Panc1 (cell line): ENCODE results near the gene RNF186. TPM values are rescaled to one million over a fixed set of nuclear protein-coding genes. Genes with fewer than 3 reads are reported as not detected.
A peak's percentile ranks its signal among the peaks of the same experiment; 100 is the strongest.

Experiments
- ATAC-seq: fragments of 200-7000 bp; cut with Tn5 transposase; 2 replicates; pipeline ENCODE4 v1.9.1; 2020; ENCODE audit warnings: mild to moderate bottlenecking, moderate library complexity
- BruUV-seq: library from RNA; stranded (reverse); fragments of 400-500 nt; replicated peaks from 2 replicates; lab custom pipeline; 2021; lab: Mats Ljungman, UMichigan
- CTCF ChIA-PET: fragments of 300-600 bp; sonication (Branson Sonifier 250); formaldehyde crosslinking; loops from one replicate; lab custom pipeline; 2022; ENCODE audit warnings: antibody characterized with exemption; lab: Charles Lee
- POLR2A ChIA-PET: fragments of 300-600 bp; sonication (Branson Sonifier 250); formaldehyde crosslinking; loops from one replicate; lab custom pipeline; 2022; ENCODE audit warnings: antibody characterized with exemption; lab: Charles Lee
- DNase-seq: peaks from one replicate; pipeline ENCODE4 v3.0.0-alpha.2; 2010; ENCODE audit warnings: low read depth, low spot score
- H3K27ac ChIP-seq: 2 replicates; pipeline ENCODE4 v1.5.1; 2011; ENCODE audit warnings: mild to moderate bottlenecking, low read length, inconsistent platforms
- H3K27me3 ChIP-seq: fragments of 200-500 bp; sonication (Bioruptor generic); 2 replicates; pipeline ENCODE4 v1.6.0; 2014; ENCODE audit warnings: low read length, inconsistent platforms; ENCODE audit not compliant: control insufficient read depth, insufficient read depth
- H3K36me3 ChIP-seq: fragments of 200-500 bp; sonication (Bioruptor generic); 2 replicates; pipeline ENCODE4 v1.5.1; 2014; ENCODE audit warnings: inconsistent platforms, mild to moderate bottlenecking, low read length, moderate library complexity; ENCODE audit not compliant: control insufficient read depth, insufficient read depth
- H3K4me1 ChIP-seq: 2 replicates; pipeline ENCODE4 v1.5.1; 2011; ENCODE audit warnings: inconsistent platforms, mild to moderate bottlenecking, low read length, moderate library complexity; ENCODE audit not compliant: control insufficient read depth, insufficient read depth
- H3K4me3 ChIP-seq, 2 experiments: 2 replicates each; pipeline ENCODE4 v1.5.1; 2011 to 2012; ENCODE audit warnings: low read depth in 2 of 2, low read length in 2 of 2, mild to moderate bottlenecking in 2 of 2, inconsistent platforms in 1 of 2, moderate library complexity in 1 of 2
- H3K9me3 ChIP-seq: fragments of 200-500 bp; sonication (Bioruptor generic); 2 replicates; pipeline ENCODE4 v1.5.1; 2014; ENCODE audit warnings: low read depth, mild to moderate bottlenecking, inconsistent platforms, low read length, moderate library complexity; ENCODE audit not compliant: control insufficient read depth, insufficient read depth
- SIN3A ChIP-seq: IDR thresholded peaks from 2 replicates; pipeline ENCODE4 v1.6.1; 2012; ENCODE audit warnings: low read depth, mild to moderate bottlenecking, low read length, moderate library complexity, borderline replicate concordance; ENCODE audit not compliant: insufficient read depth
- TCF7L2 ChIP-seq: IDR thresholded peaks from 2 replicates; pipeline ENCODE4 v1.6.1; 2011; ENCODE audit warnings: mild to moderate bottlenecking, low read depth, low read length, inconsistent platforms
- in situ Hi-C: cut with HindIII; loops from 2 replicates; pipeline ENCODE4 v1.10.0; 2016; ENCODE audit warnings: low sequenced_read_pairs, low pct_unique_long_range_greater_than_20kb
- intact Hi-C: fragments of 100-400 bp; cut with micrococcal nuclease; formaldehyde crosslinking; loops from one replicate; pipeline ENCODE4 v1.10.0; 2022; ENCODE audit not compliant: unreplicated experiment
- total RNA-seq: library from RNA; stranded (reverse); gene quantifications from one replicate; pipeline ENCODE4 v1.2.1, GENCODE V29; 2021; ENCODE audit not compliant: unreplicated experiment
- TF ChIP-seq, protein P1 (sequence below): fragments of 450-650 bp; IDR thresholded peaks from 2 replicates; pipeline ENCODE4 v1.5.1; 2017; ENCODE audit warnings: mild to moderate bottlenecking
- TF ChIP-seq, protein P2 (sequence below), 2 experiments: IDR thresholded peaks; 2 replicates each; pipeline ENCODE4 v1.6.1; 2011 to 2012; ENCODE audit warnings: low read depth in 2 of 2, control low read depth in 1 of 2, low read length in 1 of 2, mild to moderate bottlenecking in 1 of 2, moderate library complexity in 1 of 2; ENCODE audit not compliant: insufficient read depth in 1 of 2

Gene RNF186
- total RNA-seq, 1 experiment from 2014 or later = not detected

DNA sequence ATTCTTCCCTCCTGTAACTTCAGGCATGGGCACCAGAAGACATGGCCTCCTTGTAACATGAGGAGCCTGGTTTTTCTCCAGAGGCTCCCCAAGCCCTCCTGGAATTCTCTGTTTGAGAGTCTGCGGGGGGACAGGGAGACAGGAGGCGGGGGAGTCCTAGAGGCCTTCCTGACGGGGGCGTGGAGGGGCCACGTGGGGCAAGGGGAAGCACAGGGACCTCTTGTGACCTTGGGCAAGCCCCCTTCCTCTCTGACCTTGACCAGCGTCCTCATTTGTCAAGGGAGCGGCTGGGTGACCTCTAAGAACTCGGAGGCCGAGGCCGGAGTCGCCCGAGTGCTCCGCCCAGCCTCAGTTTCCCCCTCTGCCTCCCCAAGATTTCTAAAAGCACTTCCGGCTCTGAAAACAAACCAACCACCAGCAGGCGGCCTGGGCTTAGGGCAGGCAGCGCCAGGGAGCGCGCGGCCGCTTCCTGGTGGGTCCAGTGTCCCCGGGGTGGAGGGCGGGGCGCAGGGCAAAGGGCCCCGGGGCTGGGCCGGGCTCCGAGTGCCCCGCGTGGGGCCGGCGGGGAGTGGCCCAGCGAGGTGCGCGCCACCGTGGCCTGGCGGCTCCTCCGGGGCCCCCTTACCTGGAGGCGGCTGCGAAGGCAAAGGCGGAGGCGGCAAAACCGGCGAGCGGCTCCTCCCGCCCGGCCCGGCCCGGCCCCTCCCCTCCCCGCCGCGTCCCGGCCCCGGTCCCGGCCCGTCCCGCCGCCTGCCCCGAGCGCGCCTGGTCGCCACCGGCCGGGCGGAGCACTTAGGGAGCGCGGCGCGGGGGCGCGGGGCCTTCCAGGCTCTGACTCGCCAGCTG lies 15.6 kb downstream of the RNF186 start, which contains the start of gene TMCO4:
TSS of gene TMCO4 (minus strand) at position 687 of the 846 bp plus-strand sequence. CDS start 19,158 bp downstream, outside the sequence.
- Histone ChIP-seq H3K4me1 (peaks cover 5% of the 10 kb centered on the region), H3K9me3 (no peaks in the 10 kb centered on the region), H3K36me3 (no peaks in the 10 kb centered on the region), H3K27ac (peak within 1 kb of the TSS; percentile 79), H3K4me3 (peak within 1 kb of the TSS; percentile 54 to 78), H3K27me3 (no peaks in the 10 kb centered on the region)
- intact Hi-C loops = no loop called here
- ChIA-PET POLR2A (no interaction called here), CTCF (no interaction called here)
- ATAC-seq = peak; percentile 89
- BruUV-seq = no TSS peak
- no peak for TF ChIP-seq TCF7L2
- TF ChIP-seq, protein P1, sequence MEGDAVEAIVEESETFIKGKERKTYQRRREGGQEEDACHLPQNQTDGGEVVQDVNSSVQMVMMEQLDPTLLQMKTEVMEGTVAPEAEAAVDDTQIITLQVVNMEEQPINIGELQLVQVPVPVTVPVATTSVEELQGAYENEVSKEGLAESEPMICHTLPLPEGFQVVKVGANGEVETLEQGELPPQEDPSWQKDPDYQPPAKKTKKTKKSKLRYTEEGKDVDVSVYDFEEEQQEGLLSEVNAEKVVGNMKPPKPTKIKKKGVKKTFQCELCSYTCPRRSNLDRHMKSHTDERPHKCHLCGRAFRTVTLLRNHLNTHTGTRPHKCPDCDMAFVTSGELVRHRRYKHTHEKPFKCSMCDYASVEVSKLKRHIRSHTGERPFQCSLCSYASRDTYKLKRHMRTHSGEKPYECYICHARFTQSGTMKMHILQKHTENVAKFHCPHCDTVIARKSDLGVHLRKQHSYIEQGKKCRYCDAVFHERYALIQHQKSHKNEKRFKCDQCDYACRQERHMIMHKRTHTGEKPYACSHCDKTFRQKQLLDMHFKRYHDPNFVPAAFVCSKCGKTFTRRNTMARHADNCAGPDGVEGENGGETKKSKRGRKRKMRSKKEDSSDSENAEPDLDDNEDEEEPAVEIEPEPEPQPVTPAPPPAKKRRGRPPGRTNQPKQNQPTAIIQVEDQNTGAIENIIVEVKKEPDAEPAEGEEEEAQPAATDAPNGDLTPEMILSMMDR = no peak; the same call in 1 of the 2 replicates
- in situ Hi-C loops = no loop called here
- DNase-seq = no peak

DNA sequence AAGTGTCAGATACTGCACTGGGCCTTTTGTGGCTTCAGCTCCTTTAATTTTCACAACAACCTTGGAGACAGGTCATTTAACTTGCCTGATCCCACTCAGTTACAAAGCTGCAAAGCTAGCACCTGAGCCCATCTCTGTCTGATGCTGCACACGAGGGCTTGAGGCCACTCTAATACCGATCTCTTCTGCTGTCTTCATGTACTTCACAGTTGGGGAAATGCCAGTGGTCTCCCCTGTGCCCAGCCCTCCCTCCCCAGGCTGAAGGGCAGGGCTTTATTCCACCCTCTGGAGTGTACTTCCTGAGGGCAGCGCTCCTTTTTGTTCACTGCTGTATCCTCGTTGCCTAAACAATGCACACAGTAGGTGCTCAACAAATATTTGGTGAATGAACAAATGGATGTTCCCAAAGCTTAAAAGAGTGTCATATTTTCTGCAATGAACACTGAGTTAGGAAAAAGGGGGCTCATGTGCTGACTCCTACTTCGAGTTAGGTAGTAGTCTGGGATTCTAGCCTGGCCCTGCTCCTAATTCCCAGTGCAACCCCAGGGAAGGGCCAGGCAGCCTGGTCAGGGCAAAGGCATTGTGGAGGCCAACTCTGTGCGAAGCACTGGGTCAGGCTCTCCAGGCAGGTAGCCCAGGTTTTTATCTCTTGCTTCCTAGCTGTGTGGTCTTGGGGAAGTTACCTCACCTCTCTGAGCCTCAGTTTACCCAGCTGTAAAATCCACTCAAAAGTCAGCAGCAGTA lies 16.4 kb downstream of the RNF186 start:
- intact Hi-C loops (no loop called here), in situ Hi-C loops (no loop called here)
- no peak for TF ChIP-seq SIN3A
- TF ChIP-seq, protein P1 = no peak
- TF ChIP-seq, protein P2, sequence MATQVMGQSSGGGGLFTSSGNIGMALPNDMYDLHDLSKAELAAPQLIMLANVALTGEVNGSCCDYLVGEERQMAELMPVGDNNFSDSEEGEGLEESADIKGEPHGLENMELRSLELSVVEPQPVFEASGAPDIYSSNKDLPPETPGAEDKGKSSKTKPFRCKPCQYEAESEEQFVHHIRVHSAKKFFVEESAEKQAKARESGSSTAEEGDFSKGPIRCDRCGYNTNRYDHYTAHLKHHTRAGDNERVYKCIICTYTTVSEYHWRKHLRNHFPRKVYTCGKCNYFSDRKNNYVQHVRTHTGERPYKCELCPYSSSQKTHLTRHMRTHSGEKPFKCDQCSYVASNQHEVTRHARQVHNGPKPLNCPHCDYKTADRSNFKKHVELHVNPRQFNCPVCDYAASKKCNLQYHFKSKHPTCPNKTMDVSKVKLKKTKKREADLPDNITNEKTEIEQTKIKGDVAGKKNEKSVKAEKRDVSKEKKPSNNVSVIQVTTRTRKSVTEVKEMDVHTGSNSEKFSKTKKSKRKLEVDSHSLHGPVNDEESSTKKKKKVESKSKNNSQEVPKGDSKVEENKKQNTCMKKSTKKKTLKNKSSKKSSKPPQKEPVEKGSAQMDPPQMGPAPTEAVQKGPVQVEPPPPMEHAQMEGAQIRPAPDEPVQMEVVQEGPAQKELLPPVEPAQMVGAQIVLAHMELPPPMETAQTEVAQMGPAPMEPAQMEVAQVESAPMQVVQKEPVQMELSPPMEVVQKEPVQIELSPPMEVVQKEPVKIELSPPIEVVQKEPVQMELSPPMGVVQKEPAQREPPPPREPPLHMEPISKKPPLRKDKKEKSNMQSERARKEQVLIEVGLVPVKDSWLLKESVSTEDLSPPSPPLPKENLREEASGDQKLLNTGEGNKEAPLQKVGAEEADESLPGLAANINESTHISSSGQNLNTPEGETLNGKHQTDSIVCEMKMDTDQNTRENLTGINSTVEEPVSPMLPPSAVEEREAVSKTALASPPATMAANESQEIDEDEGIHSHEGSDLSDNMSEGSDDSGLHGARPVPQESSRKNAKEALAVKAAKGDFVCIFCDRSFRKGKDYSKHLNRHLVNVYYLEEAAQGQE (IDR thresholded peaks at IDR 0.05; ENCODE audit: insufficient read depth in 1 of 2, low read depth in 2 of 2, low read length in 1 of 2) = no peak
- DNase-seq (no peak), ATAC-seq (no peak)
- H3K27ac ChIP-seq = peak overlapping the region; percentile 79
- H3K27me3 ChIP-seq = no peaks in the 10 kb centered on the region
- peaks cover 5% of the 10 kb centered on the region for H3K4me1 ChIP-seq
- POLR2A ChIA-PET = interaction anchor here (0.5 to 0.8 kb wide), 3 partner anchors 10 to 1033 kb away, joined by 3 read pairs; no protein-coding TSS in a partner anchor
- CTCF ChIA-PET = no interaction called here
- H3K9me3 ChIP-seq = no peaks in the 10 kb centered on the region
- BruUV-seq = no TSS peak
- no peaks in the 10 kb centered on the region for H3K36me3 ChIP-seq
- peak overlapping the region; percentile 54 to 59 for H3K4me3 ChIP-seq
